ENCODE results near the gene SUSD4.

Gene SUSD4

GRCh38 chr1:223176437-223176836 is 187.5 kb downstream of the SUSD4 start:
- DNase-seq, result no peak

- DNase-seq, result peak; percentile 15
Observed at GRCh38 chr1:223175633-223176032, 188.3 kb downstream of the SUSD4 start.

- peak; percentile 12 for DNase-seq
Observed at GRCh38 chr1:223175032-223175431, 188.9 kb downstream of the SUSD4 start.

All from OCI-M1 (cell line).